Thyroid gland (tissue), 4 donors: ENCODE measurements around the gene LDLRAD4.

Experiments
- CTCF ChIP-seq, 6 experiments: fragments of 200-600 bp in 3 of 6; fragments of 450-650 bp in 3 of 6; sonication (generic) in 3 of 6; IDR thresholded peaks; one replicate each; pipeline ENCODE4 v1.5.1; 2016 to 2019; ENCODE audit warnings: antibody characterized with exemption in 6 of 6, mild to moderate bottlenecking in 2 of 6, inconsistent platforms in 1 of 6, moderate library complexity in 1 of 6
- POLR2A ChIP-seq, 2 donors: fragments of 450-650 bp; IDR thresholded peaks; one replicate each; pipeline ENCODE4 v1.6.1; 2017; ENCODE audit warnings: antibody characterized with exemption in 2 of 2, mild to moderate bottlenecking in 2 of 2, moderate library complexity in 1 of 2

GRCh38 chr18:13288509-13289133 is 70.1 kb downstream of the LDLRAD4 start:
- TF ChIP-seq CTCF (IDR thresholded peaks at IDR 0.05): no peak
- TF ChIP-seq POLR2A (IDR thresholded peaks at IDR 0.05): no peak
